ACC112 (cell line): ENCODE data around the gene CKS2.

Experiments
- H2AFZ ChIP-seq: fragments of 200-600 bp; sonication (generic); one replicate; pipeline ENCODE4 v1.6.0; 2017; ENCODE audit warnings: antibody characterized with exemption, low read length; ENCODE audit not compliant: unreplicated experiment
- H3K27ac ChIP-seq: fragments of 200-600 bp; sonication (generic); 2 replicates; pipeline ENCODE4 v1.5.1; 2014; ENCODE audit warnings: low read depth, mild to moderate bottlenecking, antibody characterized with exemption, low read length, moderate library complexity
- H3K27me3 ChIP-seq: fragments of 200-600 bp; sonication (generic); 2 replicates; pipeline ENCODE4 v1.6.1; 2014; ENCODE audit warnings: mild to moderate bottlenecking, antibody characterized with exemption, low read length, moderate library complexity, mixed read lengths; ENCODE audit not compliant: insufficient read depth
- H3K36me3 ChIP-seq: fragments of 200-600 bp; sonication (generic); 2 replicates; pipeline ENCODE4 v1.6.1; 2016; ENCODE audit warnings: mild to moderate bottlenecking, antibody characterized with exemption, low read length, moderate library complexity, mixed read lengths; ENCODE audit not compliant: insufficient read depth
- H3K4me1 ChIP-seq: fragments of 200-600 bp; sonication (generic); one replicate; pipeline ENCODE4 v1.6.1; 2016; ENCODE audit warnings: low read length, mixed read lengths; ENCODE audit not compliant: insufficient read depth, unreplicated experiment, control insufficient read depth
- H3K4me3 ChIP-seq: fragments of 200-600 bp; sonication (generic); 2 replicates; pipeline ENCODE4 v1.5.1; 2014; ENCODE audit warnings: mild to moderate bottlenecking, low read depth, low read length
- H3K79me2 ChIP-seq: fragments of 200-600 bp; sonication (generic); one replicate; pipeline ENCODE4 v1.6.0; 2016; ENCODE audit warnings: low read length; ENCODE audit not compliant: control insufficient read depth, unreplicated experiment, insufficient read depth

CKS2 gene

DNA sequence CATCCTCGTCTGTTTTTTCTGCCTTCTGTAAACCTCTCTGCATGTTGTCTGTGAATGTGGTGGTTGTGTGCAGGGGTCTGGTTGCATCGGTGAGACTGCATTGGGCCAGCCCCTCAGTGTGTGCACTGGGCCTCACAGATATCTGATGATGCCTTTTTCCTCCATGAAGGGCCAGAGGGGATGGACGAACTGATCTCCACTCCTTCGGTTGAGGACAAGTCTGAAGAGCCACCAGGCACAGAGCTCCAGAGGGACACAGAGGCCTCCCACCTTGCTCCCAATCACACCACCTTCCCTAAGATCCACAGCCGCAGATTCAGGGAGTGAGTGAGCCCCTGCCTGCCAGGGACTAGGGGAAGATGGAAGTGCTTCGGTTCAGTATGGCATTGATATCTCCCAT, 38.6 kb downstream of the CKS2 start:
- H3K36me3 ChIP-seq: peaks cover 30% of the 10 kb centered on the region; the same call in 1 of the 2 replicates
- H3K27ac ChIP-seq: no peak overlapping the region

DNA sequence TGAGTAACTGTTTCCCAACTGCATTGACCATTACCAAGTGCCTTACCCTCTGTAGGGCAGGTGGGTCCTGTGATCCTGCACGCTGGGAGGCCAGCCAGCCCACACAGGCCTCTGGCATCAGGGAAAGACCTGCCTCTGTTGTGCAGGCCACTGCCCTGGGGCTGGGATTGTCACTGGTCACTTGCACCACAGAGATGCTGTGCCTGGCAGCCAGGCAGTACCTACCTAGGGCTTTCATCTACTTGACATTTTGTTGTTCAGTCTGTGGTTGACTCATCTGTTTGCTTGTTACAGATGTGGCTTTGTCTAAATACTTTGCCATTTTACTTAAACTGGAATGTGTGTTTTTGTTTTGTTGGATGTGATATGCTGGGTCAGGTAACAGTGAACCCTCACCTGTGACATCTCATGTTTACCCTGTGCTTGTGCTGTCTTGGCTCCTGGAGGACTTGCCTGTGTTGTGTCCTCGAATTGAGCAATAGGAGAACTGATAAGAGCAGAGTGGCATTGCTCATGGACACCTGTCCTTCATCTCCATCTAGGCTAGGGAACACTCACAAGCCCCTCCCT, 40.1 kb downstream of the CKS2 start:
- no peaks in the 10 kb centered on the region for H3K79me2 ChIP-seq
- no peak overlapping the region for H3K4me3 ChIP-seq
- H3K27ac ChIP-seq: no peak overlapping the region
- no peaks in the 10 kb centered on the region for H3K4me1 ChIP-seq
- H3K36me3 ChIP-seq: peaks cover 36% of the 10 kb centered on the region; the same call in 1 of the 2 replicates
- H2AFZ ChIP-seq: no peak overlapping the region
- H3K27me3 ChIP-seq: no peaks in the 10 kb centered on the region

More for the DNA sequence above, 38.6 kb downstream of the CKS2 start:
- H3K27me3 ChIP-seq: no peaks in the 10 kb centered on the region
- no peaks in the 10 kb centered on the region for H3K4me1 ChIP-seq
- H3K79me2 ChIP-seq: no peaks in the 10 kb centered on the region
- H2AFZ ChIP-seq: no peak overlapping the region
- no peak overlapping the region for H3K4me3 ChIP-seq

DNA sequence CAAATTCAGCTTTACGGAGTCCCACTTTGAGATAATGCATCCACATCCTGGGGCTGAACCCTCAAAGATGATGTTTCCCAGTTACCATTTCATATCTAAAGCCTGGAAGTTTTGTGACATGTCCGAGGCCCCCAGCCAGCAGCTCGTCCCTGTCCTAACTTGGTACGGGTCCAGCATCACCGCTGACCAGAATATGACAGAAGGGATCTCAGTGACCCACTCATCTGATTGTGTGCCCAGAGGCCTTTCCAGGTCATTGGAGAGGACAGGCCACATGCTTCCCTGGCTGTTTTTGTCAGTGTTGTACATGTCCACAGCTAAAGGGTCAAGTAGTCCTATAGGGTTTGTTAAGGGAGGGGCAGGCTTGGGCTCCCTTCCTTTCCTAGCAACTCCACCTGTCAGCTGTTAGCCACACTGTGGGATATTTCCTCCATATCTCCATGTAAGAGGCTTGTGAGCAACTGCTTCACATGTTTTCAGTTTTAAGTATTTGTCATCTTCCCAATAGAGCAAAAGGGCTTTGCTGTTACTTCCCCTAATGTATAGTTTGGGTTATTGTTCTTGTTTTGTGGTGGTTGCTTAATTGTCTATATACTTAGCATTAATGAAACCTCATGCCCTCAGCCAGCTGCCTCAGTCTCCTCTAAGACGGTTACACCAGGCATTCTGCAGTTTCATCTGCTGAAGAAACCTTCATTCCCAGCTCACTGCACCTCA, 40.7 kb downstream of the CKS2 start:
- Histone ChIP-seq H3K36me3 (peaks cover 36% of the 10 kb centered on the region; the same call in 1 of the 2 replicates), H2AFZ (no peak overlapping the region), H3K79me2 (no peaks in the 10 kb centered on the region), H3K4me3 (no peak overlapping the region), H3K27me3 (no peaks in the 10 kb centered on the region), H3K4me1 (no peaks in the 10 kb centered on the region), H3K27ac (no peak overlapping the region)

DNA sequence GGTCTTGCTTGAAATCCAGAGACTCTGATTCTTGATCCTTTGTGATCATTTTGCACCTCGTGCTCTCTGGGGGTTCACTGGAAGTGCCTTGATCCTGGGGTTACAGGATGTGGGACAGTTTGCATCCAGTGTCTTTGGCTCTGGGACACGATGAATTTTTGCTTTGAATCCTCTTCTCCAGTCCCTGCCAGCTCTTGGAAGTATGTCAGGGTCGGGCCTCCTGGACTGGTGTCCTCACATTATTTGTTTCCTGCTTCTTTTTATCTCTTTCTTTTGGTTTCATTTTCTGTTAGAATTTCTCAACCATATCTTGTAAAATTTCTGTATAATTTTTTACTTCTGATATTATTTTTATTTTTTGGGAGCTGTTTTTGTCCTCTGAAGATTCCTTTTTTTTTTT, 41.5 kb downstream of the CKS2 start:
- Histone ChIP-seq H3K36me3 (peaks cover 38% of the 10 kb centered on the region; the same call in 1 of the 2 replicates), H2AFZ (no peak overlapping the region), H3K27me3 (no peaks in the 10 kb centered on the region), H3K79me2 (no peaks in the 10 kb centered on the region), H3K27ac (no peak overlapping the region), H3K4me1 (no peaks in the 10 kb centered on the region), H3K4me3 (no peak overlapping the region)

DNA sequence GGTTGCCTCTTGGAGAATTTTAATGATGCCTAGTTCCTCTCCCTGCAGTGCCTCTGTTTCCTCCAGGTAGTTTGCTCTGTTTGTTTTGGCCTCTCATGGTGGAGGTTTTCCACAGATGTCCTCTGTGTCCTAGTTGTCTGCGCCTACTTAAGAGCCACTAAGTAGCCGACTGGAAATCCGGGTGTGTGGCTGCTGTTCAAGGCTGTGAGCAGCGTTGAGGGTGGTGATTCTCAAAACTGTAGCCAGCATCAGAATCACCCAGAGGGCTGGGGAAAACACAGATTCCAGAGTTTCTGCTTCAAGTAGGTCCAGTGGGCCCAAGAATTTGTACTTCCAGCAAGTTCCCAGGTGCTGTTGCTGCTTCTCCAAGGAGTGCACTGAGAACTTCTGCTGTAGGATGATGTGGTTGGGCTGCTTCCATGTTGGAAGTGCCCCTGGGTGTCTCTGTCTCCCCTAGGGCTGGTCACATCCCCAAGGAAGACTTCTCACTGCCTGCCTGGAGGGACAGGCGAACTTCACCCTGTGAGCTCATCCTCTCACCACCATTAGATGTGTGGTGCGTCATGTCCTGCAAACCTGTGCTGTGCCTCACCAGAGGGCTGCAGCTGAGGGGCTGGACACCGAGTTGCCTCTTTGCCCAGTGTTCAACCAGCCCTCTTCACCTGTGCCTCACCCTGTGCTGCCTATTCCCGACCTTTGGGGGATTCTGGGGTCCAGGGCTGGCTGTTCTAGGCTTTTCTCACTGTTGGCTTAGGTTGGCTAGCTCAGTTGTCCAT, 42.1 kb downstream of the CKS2 start:
- no peaks in the 10 kb centered on the region for H3K27me3 ChIP-seq
- no peak overlapping the region for H3K27ac ChIP-seq
- no peak overlapping the region for H3K4me3 ChIP-seq
- peaks cover 38% of the 10 kb centered on the region; the same call in 1 of the 2 replicates for H3K36me3 ChIP-seq
- no peak overlapping the region for H2AFZ ChIP-seq
- no peaks in the 10 kb centered on the region for H3K4me1 ChIP-seq
- H3K79me2 ChIP-seq: no peaks in the 10 kb centered on the region

DNA sequence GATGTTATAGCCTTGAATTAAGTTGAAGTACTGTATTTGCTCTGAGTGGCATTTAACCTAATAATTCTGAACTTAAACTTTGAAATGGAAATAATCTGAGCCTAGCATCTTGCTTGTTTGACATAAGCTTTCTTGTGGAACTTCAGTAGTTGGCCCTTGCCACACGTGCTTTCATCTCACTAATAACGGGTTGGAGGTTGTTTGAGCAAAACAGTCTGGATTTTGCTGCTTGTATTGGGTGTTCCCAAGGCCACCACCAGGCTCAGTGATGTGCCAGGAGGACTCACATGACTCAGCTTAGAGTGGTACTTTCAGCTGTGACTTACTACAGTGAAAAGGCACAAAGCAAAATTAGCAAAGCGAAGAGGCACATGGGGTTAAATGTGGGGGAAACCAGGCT, 43.0 kb downstream of the CKS2 start:
- Histone ChIP-seq H3K79me2 (no peaks in the 10 kb centered on the region), H2AFZ (no peak overlapping the region), H3K27me3 (no peaks in the 10 kb centered on the region), H3K4me3 (no peak overlapping the region), H3K27ac (no peak overlapping the region), H3K36me3 (peaks cover 35% of the 10 kb centered on the region; the same call in 1 of the 2 replicates), H3K4me1 (no peaks in the 10 kb centered on the region)

DNA sequence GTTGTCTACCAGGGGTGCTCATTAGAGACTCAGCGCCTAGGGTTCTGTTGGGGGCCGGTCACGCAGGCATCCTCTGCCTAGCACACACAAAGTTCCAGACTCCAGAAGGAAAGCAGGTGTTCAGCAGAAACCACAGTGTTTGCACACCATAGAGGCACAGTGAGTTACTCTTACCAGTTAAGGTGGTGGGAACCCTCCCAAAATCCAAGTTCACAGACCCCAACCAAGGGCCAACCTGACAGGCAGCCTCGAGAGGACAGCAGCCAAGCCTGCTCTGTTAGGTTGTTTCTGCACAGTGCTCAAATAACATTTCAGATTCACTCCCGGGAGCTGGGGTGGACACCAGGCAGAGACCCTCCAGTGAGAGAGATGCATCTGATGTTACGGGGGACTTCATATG, 43.5 kb downstream of the CKS2 start:
- H3K79me2 ChIP-seq: no peaks in the 10 kb centered on the region
- no peak overlapping the region for H3K4me3 ChIP-seq
- no peak overlapping the region for H3K27ac ChIP-seq
- H3K27me3 ChIP-seq: no peaks in the 10 kb centered on the region
- no peak overlapping the region for H2AFZ ChIP-seq
- H3K36me3 ChIP-seq: peaks cover 35% of the 10 kb centered on the region; the same call in 1 of the 2 replicates
- no peaks in the 10 kb centered on the region for H3K4me1 ChIP-seq

DNA sequence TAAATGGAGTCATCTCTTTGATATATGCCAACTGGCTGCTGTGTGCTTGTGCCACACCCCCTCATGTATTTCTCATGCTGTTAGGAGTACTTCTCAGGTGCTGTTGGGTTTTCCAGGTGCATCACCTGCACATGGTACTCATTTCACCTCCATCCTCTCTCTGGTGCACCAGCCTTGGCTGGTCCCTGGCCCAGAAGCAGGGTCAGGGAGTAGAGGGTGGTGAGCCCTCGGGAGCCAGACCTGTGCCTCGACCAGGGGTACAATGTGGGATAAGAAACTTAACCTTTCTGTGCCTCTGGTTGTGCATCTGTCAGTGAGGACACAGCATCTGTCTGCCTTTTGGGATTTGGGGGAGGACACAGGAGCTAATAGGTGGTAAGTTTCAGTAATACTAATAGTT, 45.8 kb downstream of the CKS2 start:
- no peaks in the 10 kb centered on the region for H3K4me1 ChIP-seq
- no peak overlapping the region for H2AFZ ChIP-seq
- H3K36me3 ChIP-seq: peaks cover 29% of the 10 kb centered on the region; the same call in 1 of the 2 replicates
- H3K79me2 ChIP-seq: no peaks in the 10 kb centered on the region
- H3K27me3 ChIP-seq: no peaks in the 10 kb centered on the region
- H3K27ac ChIP-seq: no peak overlapping the region
- H3K4me3 ChIP-seq: no peak overlapping the region

DNA sequence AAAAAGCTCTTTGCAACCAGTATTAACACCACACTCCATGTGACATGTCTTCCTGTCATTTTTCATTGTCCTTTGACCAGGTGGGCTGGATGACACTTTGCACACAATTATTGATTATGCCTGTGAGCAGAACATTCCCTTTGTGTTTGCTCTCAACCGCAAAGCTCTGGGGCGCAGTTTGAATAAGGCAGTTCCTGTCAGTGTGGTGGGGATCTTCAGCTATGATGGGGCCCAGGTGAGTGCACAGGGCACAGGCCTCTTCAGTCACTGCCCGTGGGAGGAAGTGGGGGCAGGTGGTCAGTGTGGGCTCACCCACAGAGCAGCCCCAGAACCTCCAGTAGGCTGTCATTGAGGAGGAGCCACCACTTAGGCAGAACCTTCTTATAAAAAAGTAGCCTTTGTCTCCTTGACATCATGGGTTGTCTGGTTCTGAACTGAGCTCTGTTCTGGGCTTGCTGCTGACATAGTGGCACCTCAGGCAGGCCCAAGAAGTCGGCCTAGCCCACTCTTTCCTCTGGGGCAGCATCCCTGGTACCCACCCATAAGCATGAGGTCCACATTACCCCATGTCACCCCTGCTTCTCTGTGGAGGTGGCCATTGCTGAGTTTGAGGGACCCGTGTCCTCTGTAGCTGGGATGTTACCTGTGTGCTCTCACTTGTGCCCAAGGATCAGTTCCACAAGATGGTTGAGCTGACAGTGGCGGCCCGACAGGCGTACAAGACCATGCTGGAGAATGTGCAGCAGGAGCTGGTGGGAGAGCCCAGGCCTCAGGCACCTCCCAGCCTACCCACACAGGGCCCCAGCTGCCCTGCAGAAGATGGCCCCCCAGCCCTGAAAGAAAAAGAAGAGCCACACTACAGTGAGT, 46.6 kb downstream of the CKS2 start:
- Histone ChIP-seq H3K27me3 (no peaks in the 10 kb centered on the region), H3K4me1 (no peaks in the 10 kb centered on the region), H3K36me3 (peaks cover 29% of the 10 kb centered on the region; the same call in 1 of the 2 replicates), H3K79me2 (no peaks in the 10 kb centered on the region), H3K4me3 (no peak overlapping the region), H2AFZ (no peak overlapping the region), H3K27ac (no peak overlapping the region)

DNA sequence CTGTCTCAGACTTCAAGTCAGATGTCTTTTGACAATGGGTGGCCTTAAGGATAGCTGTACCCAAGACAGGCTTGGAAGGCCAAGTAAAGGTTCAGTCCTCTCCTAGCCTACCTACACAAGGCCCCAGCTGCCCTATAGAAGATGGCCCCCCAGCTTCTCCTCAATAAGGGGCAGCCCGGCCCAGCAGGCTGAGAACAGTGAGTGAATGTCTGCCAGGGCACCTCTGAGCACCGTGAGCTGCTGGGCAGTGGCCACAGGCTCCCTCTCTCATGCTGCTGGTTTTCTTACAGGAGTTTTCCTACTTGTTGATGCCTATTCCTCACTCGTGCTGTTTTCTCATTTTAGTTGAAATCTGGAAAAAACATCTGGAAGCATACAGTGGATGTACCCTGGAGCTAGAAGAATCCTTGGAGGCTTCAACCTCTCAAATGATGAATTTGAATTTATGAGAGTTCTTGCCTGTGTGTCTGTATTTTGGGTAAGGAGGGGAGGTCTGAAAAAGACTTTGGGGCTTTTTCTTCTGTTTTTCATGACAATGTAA, 47.5 kb downstream of the CKS2 start:
- Histone ChIP-seq H3K36me3 (peaks cover 26% of the 10 kb centered on the region; the same call in 1 of the 2 replicates), H3K4me3 (no peak overlapping the region), H3K27me3 (no peaks in the 10 kb centered on the region), H3K79me2 (no peaks in the 10 kb centered on the region), H3K4me1 (no peaks in the 10 kb centered on the region), H3K27ac (no peak overlapping the region), H2AFZ (no peak overlapping the region)
